Ishikawa (cell line): ENCODE data around the gene ARID4A.

ENCODE experiments used
- CEBPB ChIP-seq: IDR thresholded peaks from 2 replicates; pipeline ENCODE4 v1.6.1; 2012
- CREB1 ChIP-seq: IDR thresholded peaks from 2 replicates; pipeline ENCODE4 v1.6.1; 2012; ENCODE audit warnings: low read depth
- EGR1 ChIP-seq: IDR thresholded peaks from 2 replicates; pipeline ENCODE4 v1.6.1; 2012
- EP300 ChIP-seq: IDR thresholded peaks from 2 replicates; pipeline ENCODE4 v1.6.1; 2012; ENCODE audit warnings: borderline replicate concordance
- FOXM1 ChIP-seq: IDR thresholded peaks from 2 replicates; pipeline ENCODE4 v1.6.1; 2012; ENCODE audit warnings: low read depth, borderline replicate concordance
- RAD21 ChIP-seq: IDR thresholded peaks from 2 replicates; pipeline ENCODE4 v1.6.1; 2012; ENCODE audit warnings: low read depth
- TAF1 ChIP-seq: IDR thresholded peaks from 2 replicates; pipeline ENCODE4 v1.6.1; 2012; ENCODE audit warnings: low read depth, mild to moderate bottlenecking
- TCF12 ChIP-seq: IDR thresholded peaks from 2 replicates; pipeline ENCODE4 v1.6.1; 2012; ENCODE audit warnings: low read depth
- TEAD4 ChIP-seq: IDR thresholded peaks from 2 replicates; pipeline ENCODE4 v1.6.1; 2012
- TF ChIP-seq, protein P1 (sequence below): IDR thresholded peaks from 2 replicates; pipeline ENCODE4 v1.6.1; 2012
- TF ChIP-seq, protein P2 (sequence below): IDR thresholded peaks from 2 replicates; pipeline ENCODE4 v1.6.1; 2012; ENCODE audit warnings: low read depth, mild to moderate bottlenecking
- TF ChIP-seq, protein P3 (sequence below): IDR thresholded peaks from 2 replicates; pipeline ENCODE4 v1.6.1; 2012

DNA sequence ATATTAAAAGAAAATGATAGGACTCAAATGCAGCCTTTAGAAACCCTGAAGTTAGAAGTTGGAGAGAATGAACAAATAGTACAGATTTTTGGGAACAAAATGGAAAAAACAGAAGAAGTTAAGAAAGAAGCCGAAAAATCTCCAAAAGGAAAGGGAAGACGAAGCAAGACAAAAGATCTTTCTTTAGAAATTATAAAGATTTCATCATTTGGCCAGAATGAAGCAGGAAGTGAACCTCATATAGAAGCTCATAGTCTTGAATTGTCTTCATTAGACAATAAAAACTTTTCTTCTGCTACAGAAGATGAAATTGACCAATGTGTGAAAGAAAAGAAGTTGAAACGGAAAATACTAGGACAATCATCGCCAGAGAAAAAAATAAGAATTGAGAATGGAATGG, 66.0 kb downstream of the ARID4A start:
- no peak for TF ChIP-seq TEAD4
- no peak for TF ChIP-seq TAF1
- no peak for TF ChIP-seq EGR1
- no peak for TF ChIP-seq CEBPB
- no peak for TF ChIP-seq EP300
- TF ChIP-seq, protein P1, sequence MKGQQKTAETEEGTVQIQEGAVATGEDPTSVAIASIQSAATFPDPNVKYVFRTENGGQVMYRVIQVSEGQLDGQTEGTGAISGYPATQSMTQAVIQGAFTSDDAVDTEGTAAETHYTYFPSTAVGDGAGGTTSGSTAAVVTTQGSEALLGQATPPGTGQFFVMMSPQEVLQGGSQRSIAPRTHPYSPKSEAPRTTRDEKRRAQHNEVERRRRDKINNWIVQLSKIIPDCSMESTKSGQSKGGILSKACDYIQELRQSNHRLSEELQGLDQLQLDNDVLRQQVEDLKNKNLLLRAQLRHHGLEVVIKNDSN, result no peak
- no peak for TF ChIP-seq FOXM1
- TF ChIP-seq CREB1, result no peak
- no peak for TF ChIP-seq RAD21
- TF ChIP-seq, protein P2, sequence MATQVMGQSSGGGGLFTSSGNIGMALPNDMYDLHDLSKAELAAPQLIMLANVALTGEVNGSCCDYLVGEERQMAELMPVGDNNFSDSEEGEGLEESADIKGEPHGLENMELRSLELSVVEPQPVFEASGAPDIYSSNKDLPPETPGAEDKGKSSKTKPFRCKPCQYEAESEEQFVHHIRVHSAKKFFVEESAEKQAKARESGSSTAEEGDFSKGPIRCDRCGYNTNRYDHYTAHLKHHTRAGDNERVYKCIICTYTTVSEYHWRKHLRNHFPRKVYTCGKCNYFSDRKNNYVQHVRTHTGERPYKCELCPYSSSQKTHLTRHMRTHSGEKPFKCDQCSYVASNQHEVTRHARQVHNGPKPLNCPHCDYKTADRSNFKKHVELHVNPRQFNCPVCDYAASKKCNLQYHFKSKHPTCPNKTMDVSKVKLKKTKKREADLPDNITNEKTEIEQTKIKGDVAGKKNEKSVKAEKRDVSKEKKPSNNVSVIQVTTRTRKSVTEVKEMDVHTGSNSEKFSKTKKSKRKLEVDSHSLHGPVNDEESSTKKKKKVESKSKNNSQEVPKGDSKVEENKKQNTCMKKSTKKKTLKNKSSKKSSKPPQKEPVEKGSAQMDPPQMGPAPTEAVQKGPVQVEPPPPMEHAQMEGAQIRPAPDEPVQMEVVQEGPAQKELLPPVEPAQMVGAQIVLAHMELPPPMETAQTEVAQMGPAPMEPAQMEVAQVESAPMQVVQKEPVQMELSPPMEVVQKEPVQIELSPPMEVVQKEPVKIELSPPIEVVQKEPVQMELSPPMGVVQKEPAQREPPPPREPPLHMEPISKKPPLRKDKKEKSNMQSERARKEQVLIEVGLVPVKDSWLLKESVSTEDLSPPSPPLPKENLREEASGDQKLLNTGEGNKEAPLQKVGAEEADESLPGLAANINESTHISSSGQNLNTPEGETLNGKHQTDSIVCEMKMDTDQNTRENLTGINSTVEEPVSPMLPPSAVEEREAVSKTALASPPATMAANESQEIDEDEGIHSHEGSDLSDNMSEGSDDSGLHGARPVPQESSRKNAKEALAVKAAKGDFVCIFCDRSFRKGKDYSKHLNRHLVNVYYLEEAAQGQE, result no peak
- no peak for TF ChIP-seq TCF12
- TF ChIP-seq, protein P3, sequence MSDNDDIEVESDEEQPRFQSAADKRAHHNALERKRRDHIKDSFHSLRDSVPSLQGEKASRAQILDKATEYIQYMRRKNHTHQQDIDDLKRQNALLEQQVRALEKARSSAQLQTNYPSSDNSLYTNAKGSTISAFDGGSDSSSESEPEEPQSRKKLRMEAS, result no peak
